GM21423 (cell line): Measurements from ENCODE around the gene CCNT1.
"Not testable (repeated sequence)": the region's sequence is repeated elsewhere in the genome, so short reads cannot be mapped to it uniquely, and the experiment has no call there.

Source experiments
- ATAC-seq: cut with Tn5 transposase; IDR thresholded peaks from one replicate; pipeline ENCODE4 v1.9.1; 2021; ENCODE audit warnings: mild to moderate bottlenecking, moderate library complexity; ENCODE audit not compliant: unreplicated experiment

The CCNT1 gene

DNA sequence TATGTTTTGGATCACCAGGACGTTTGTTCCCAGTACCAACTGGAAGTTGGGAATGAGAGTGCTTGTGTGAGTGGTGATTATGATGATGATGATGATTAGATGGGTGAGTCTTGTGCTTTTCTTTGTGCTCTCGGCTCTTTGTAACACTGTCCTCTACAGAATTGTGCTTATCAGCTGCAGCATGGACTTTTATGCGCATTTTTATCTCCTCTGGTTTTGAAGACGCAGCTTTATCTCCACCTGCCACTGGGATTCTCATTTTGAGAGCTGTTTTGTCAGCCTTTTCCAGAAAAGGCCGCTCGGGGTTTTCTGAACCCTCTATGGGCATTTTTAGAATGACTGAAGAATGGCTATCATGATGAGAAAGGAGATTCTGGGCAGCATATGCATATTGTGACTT is 22.9 kb downstream of the CCNT1 start:
- ATAC-seq, result no peak

DNA sequence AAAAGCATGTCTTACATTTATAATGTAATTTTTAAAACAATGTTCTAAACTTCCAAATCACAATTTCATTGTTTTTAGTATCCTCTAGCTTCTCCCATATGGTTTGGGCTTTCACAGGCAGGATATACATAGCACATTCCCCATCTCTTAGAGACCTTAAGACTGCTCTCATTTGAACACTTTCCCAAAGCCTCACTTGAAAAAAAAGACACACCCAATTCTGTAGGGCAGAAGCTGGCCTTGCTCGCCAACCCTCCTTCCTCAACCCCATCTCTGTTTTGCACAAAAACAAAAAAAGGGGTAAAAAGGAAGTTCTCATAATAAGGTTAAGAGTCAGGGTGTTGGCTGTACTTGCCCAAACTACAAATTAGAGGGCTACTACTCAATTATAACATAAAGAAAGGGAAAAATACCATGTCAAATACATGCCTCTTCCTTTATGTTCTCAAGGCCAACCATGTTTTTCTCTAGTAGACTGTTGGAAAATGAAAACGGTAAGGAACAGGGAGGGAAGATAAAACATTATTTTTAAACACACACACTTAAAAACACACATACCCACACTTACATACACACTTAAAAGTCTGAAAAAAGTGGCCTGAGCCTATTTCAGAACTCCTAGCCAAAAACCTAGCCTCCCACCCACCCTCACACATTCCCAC is 24.6 kb downstream of the CCNT1 start:
- ATAC-seq, result no peak

DNA sequence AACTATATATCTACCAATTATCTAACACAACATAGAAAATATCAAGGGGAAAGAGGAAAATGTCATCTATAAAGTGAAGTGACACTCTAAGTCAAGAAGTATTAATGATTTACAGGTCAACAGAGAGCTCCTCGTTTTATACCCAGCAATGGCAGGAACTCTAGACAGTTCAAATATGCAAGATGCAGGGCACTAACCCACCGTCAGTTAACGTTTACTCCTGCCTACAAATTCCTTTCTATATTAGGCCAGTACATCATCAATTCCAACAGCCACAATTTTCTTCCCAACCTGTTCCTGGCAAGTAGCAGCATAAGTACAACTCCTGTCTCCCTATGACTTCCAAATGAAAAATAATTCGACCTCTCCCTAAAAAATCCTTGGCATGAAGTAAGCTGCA is 25.5 kb downstream of the CCNT1 start:
- ATAC-seq, result no peak

DNA sequence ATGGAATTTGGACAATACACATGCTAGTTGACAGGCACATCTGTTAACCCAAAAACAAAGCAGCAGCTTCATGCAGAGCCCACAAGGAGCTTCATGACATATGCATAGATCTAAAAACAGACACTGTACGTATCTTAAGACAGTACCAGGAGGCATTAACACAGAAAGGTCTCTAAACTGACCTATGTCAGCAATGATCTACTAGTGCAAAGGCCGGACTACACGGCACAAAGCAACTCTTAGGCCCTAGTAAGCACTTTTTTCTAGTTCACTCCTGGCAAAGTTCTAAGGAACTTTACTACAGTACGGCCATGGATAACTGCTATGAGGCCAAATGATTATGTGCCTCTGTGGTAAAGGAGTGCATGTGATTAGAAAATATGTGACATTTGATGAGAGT is 26.1 kb downstream of the CCNT1 start:
- no peak for ATAC-seq

DNA sequence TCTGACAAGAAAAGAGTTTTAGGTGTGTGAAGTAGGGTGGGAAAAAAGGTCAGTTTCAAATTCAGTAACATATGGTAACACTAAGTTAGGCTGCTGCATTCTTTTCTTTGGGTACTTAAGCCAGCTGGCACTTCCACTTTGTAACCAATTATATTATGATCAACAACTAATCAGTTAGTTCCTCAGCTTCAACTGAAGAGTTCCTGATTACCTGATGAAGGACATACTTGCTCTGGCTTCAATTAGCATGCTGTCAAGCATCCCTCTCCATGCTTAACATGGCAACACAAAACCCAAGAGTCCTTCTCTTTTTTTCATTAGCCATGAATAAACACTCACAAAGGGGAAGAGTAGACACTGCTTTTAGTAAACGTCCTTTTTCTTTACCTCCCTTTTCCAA is 27.7 kb downstream of the CCNT1 start:
- no peak for ATAC-seq

DNA sequence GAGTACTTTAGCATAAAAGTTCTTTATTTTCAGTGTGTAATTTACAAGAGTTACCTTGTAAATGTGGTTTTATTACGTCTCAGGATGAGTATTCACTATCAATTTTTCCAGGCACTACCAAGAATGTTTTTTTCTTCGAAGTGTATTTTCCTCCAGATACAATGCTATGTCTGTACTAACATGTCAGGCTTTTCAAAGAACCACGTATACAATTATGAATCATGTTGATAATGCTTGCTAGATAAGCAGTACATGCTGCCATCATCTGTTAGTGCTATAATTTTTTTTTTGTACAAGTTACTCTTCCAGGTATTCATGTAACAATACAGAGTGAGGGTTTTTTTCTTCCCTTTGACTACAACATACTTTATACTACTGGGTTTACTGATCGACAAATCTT is 28.9 kb downstream of the CCNT1 start:
- ATAC-seq, result no peak

DNA sequence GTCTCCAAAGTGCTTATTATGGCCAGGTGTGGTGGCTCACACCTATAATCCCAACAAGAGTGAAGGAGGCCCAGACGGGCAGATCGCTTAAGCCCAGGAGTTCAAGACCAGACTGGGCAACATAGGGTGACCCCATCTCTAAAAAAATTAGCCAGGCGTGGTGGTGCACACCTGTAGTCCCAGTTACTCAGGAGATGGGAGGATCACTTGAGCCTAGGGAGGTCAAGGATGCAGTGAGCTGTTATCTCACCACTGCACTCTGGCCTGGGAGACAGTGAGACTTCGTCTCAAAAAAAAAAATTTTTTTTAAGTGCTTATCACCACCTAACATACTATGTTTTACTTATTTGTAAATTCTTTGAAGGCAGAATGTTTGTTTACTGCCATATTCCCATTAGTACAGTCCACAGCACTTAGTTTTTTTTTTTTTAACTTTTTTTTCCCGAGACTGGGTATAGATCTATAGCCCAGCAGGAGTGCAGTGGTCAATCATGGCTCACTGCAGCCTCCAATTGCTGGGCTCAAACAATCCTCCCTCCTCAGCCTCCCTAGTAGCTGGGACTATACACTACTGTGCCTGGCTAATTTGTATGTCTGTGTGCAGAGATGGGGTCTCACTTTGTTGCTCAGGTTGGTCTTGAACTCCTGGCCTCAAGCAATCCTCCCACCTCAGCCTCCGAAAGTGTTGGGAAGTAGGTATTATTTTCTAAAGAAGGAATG is 29.7 kb downstream of the CCNT1 start:
- no peak for ATAC-seq

DNA sequence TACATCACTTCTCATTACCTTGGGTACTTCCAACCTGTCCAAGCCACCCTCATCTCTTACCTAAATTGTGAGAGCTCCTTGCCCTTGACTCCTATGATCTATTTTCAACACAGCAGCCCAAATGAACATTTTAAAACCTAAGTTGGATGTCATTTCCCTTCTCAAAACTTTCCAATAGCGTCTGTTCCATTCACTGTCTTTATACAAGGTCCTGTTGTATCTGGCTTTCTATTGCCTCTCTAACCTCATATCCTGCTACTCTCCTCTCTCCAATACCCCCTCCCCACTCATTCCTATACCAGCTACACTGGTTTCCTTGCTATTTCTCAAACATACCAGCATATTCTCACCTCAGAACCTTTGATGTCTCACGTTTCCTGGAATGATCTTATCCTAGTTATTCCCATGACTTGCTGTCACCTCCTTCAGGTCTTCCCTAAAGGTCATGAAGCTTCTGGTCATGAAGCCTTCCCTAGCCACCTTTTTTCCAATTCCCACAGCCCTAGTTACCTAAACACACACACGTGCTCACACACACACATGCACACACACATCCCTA is 30.4 kb downstream of the CCNT1 start:
- no peak for ATAC-seq

DNA sequence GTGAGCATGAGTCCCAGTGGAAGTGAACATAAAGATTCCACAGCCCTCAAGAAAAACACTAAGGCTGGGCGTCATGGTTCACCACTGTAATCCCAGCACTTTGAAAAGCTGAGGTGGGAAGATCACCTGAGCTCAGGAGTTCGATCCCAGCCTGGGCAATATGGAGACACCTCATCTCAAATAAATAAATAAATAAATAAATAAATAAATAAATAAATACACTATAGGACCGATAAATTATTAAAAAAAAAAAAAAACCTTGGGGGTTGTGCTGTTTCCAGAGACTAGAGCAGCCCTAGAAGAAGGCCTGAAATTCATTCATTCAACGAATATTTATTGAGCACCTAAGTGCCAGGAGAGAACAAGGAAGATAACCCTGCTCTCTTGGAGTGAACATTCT is 33.0 kb downstream of the CCNT1 start:
- ATAC-seq, result no peak

DNA sequence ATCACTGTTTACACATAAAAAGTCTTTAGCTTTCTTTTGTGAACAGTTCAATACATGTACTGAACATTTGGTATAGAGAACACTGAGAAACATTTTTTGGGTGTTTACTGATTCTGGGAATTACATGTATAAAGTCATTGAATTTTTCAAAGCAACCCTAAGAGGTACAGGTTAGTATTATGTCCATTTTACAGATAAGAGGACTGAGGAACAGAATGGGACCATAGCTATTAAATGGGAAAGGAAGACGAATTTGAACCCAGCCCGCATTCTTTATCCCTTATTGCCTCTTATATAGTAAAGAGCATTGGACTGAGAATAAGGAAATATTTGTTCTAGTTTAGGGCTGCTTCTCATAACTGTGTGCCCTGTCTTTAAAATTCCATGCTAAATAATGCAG is 33.6 kb downstream of the CCNT1 start:
- no peak for ATAC-seq

DNA sequence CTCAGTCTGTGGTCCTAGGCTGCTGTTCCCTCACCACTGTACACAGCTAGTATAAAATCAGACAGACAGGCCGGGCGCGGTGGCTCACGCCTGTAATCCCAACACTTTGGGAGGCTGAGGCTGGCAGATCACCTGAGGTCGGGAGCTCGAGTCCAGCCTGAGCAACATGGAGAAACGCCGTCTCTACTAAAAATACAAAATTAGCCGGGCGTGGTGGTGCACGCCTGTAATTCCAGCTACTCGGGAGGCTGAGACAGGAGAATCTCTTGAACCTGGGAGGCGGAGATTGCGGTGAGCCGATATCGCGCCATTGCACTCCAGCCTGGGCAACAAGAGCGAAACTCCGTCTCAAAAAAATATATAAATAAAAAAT is 34.0 kb downstream of the CCNT1 start:
- ATAC-seq, result not testable (repeated sequence)

DNA sequence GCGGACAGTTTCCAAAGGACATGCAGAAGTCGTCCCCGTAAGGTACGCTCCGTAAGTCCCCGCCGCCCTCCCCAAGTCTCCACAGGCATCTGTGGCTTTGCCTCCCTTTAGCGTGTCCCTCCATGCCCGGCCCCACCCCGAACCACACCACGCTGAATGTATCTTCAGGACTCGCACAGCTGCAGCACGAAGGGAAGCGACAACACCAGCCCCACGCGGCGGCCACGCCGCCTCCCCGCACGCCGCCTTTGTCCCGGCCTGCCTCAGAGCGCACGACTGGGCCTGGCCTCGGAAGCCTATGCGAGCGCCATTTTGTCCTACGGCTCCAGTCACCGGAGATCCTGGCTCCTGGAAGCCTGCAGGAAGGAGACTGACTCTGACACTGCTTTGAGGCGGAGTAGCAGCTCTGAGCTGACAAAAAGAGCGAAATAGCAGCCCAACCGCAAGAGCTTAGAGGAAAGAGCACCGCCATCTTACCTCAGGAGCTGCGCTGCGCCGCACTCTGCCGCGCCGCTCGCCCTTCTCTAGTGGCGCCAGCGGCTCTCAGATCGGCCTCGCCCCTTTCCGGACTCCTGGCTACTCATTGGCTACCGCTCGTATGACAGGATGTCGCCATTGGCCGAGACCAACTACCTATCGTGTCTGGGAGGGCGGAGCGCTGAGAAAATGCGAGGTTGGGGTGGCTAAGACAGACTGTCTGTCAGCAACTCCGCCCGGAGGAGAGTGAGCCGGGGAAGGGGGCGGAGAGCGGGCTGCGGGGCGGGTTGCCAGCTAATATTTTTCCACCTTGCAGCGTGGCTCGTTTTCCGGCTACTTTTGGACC is 34.6 kb downstream of the CCNT1 start, which contains the start of gene KANSL2:
Gene KANSL2, minus strand, starts transcription at position 529 of the 823 bp plus-strand sequence. CDS start 606 bp downstream, outside the sequence.
- peak; percentile 97 for ATAC-seq

DNA sequence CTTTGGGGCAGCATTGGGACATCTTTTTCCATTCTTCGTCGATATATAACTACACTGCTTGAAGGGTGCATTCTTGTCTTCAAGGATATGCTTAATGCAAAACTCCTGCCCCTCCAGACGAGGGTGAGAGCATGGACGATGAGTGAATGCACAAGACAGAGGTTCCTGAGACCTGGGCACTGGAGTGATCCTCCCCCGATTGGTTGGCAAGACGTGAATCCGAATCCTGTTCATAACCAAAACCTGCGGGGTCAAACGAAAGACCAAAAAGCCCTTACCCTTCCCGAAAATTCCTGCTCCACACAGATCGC is 35.2 kb downstream of the CCNT1 start:
- ATAC-seq, result no peak

DNA sequence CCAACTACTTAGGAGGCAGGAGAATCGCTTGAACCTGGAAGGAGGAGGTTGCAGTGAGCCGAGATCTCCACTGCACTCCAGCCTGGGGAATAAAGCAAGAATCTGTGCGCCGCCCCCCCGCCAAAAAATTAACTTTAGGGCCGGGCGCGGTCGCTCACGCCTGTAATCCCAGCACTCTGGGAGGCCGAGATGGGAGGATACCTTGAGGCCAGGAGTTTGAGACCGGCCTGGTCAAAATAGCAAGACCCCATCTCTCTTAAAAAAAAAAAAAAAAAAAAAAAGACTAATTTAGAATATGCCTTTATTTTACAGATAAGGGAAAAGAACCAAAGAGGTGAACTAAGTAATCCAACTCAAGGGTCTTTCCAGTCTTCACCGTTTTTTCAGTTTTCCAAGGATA is 35.6 kb downstream of the CCNT1 start:
- ATAC-seq, result no peak

DNA sequence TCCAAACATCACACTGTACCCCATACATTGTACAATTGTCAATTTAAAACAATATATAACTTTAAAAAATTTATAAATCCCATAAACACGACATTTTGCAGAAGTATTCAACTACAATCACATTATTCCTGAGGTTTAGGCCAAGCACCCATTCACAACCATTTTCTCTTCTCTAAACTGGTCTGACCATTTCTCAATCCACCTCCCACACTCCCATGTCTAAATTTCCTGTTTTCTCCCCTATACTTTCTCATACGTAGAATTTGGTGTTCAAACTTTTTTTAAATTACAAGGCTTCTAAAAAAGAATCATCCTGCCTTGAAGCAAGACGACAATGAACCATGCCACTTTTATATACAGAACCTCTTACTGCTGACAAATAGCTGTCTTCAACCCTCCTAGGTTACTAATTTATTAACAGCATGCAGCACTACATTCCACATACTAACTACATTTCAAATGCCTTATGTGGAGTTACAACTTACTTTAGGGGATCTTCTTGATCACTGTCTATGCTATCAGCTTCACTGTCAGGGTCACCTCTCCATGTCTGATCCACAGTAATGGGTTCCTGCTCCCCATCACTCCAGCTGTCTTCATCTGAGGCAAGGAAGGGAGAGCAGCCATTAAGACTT is 37.8 kb downstream of the CCNT1 start:
- ATAC-seq, result no peak

DNA sequence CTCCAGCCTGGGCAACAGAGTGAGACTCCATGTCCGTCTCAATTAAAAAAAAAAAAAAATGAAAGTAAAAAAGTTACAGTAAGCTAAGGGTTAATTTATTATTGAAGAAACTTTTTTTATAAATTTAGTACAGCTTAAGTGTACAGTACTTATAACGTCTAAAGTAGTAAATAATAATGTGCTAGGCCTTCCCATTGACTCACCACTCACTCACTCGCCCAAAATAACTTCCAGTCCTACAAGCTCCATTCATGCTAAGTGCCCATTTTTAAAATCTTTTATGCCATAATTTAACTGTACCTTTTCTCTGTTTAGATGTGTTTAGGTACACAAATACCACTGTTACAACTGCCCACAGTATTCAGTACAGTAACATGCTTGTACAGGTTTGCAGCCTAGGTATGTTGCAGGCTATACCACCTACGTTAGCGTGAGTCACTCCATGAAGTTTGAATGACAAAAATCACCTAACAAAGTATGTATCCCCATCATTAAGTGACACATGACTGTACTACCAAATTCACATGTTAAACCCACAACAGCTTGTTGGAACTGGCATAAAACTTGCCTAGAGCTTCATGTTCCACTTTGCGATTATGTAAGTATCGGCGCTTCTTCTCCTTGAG is 45.2 kb downstream of the CCNT1 start:
- no peak for ATAC-seq

DNA sequence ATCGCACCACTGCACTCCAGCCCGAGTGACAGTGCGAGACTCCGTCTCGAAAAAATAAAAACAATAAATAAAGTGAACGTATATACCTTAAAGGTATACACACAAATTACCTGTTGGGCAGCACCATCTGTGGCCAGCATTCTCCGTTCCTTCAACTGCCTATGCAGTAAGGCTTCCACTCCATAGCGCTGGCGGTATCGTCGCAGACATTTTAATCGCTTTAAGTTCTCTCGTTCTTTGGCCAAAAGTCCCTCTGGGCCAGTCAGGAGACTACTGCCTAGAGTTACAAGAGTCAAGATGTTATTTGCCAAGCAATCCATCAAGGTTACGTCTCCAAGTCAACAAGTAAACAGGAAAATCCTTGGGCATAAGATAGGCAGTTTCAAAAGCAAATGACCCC is 47.5 kb downstream of the CCNT1 start:
- no peak for ATAC-seq

DNA sequence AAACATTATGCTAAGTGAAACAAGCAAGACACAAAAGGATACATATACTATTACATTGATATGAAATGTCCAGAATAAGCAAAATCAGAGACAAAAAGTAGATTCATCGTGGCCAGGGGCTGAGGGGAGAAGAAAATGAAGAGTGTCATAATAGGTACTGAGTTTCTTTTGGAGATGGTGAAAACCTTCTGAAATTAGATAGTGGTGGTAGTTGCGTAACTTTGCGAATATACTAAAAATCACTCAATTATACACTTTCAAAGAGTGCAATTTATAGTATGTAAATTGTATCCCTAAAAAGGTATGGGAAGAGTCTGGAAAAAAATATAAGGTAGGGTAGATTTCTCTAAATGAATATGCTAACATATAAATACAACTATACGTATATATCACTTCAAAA is 56.6 kb downstream of the CCNT1 start:
- no peak for ATAC-seq

DNA sequence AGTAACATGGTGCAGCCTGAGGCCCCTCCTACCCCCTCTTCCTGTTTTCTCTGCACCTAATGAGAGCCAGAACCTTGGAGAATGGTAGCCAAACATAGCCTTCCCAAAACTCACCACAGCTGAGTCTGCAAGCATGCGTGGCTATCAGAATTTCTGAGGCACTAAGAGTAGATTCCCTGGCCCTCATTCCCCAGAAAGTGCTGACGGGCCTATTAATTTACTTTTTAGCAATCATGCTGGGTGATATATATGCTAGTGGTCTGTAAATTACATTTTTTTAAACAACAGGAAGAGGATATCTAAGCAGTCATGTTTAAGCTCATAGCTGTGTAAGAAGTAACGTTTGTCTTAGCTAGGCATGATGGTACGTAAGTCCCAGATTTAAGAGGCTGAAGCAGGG is 64.8 kb downstream of the CCNT1 start:
- ATAC-seq, result no peak

DNA sequence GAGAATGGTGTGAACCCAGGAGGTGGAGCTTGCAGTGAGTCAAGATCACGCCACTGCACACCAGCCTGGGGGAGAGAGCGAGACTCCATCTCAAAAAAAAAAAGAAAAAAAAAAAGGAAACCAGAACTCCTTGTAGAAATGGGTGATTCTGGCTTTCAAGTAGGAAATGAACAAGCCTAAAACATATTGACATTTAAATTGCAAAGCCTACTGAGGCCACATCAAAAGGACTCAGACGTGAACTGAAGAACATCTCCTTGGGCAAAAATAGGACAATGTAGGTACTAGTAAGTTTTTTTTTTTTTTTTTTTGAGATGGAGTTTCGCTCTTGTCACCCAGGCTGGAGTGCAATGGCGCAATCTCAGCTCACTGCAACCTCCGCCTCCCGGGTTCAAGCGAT is 71.2 kb downstream of the CCNT1 start:
- ATAC-seq, result not testable (repeated sequence)

DNA sequence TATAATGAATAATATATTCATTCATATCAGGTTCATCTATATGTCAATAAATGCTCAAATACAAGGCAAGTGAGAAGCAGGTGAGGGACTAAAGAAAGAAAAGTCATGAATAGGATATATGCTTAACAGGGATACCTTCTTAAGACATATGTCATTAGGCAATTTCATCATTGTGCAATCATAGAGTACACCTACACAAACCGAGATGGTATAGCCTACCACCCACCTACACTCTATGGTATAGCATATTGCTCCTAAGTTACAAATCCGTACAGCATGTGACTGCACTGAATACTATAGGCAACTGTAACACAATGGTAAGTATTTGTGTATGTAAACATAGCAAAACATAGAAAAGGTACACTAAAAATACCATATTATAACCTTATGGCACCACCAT is 73.5 kb downstream of the CCNT1 start:
- ATAC-seq, result no peak
